Measurements from ENCODE around the gene FCN2. TPM values are rescaled to one million over a fixed set of nuclear protein-coding genes. Genes with fewer than 3 reads are reported as not detected.

The FCN2 gene
- not detected for total RNA-seq

- TF ChIP-seq, protein P1, sequence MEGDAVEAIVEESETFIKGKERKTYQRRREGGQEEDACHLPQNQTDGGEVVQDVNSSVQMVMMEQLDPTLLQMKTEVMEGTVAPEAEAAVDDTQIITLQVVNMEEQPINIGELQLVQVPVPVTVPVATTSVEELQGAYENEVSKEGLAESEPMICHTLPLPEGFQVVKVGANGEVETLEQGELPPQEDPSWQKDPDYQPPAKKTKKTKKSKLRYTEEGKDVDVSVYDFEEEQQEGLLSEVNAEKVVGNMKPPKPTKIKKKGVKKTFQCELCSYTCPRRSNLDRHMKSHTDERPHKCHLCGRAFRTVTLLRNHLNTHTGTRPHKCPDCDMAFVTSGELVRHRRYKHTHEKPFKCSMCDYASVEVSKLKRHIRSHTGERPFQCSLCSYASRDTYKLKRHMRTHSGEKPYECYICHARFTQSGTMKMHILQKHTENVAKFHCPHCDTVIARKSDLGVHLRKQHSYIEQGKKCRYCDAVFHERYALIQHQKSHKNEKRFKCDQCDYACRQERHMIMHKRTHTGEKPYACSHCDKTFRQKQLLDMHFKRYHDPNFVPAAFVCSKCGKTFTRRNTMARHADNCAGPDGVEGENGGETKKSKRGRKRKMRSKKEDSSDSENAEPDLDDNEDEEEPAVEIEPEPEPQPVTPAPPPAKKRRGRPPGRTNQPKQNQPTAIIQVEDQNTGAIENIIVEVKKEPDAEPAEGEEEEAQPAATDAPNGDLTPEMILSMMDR (IDR thresholded peaks at IDR 0.05): no peak
- H3K4me3 ChIP-seq: no peak within 1 kb of the TSS
- H3K36me3 ChIP-seq: no peaks in the 10 kb centered on the region
- no peak within 1 kb of the TSS for H3K27ac ChIP-seq
- DNase-seq (ENCODE audit: low spot score in 2 of 2): peak in 1 of 2 donors; percentile 42
- peaks cover 5% of the 10 kb centered on the region for H3K27me3 ChIP-seq
- H3K9me3 ChIP-seq: no peaks in the 10 kb centered on the region
- no peaks in the 10 kb centered on the region for H3K4me1 ChIP-seq
- intact Hi-C loops (cut with DNase I): no loop called here
Measured at GRCh38 chr9:134880484-134881312, at the start of gene FCN2. Gene FCN2 (plus strand): TSS chr9:134880810. CDS start chr9:134880822, 12 bp downstream.

DNA sequence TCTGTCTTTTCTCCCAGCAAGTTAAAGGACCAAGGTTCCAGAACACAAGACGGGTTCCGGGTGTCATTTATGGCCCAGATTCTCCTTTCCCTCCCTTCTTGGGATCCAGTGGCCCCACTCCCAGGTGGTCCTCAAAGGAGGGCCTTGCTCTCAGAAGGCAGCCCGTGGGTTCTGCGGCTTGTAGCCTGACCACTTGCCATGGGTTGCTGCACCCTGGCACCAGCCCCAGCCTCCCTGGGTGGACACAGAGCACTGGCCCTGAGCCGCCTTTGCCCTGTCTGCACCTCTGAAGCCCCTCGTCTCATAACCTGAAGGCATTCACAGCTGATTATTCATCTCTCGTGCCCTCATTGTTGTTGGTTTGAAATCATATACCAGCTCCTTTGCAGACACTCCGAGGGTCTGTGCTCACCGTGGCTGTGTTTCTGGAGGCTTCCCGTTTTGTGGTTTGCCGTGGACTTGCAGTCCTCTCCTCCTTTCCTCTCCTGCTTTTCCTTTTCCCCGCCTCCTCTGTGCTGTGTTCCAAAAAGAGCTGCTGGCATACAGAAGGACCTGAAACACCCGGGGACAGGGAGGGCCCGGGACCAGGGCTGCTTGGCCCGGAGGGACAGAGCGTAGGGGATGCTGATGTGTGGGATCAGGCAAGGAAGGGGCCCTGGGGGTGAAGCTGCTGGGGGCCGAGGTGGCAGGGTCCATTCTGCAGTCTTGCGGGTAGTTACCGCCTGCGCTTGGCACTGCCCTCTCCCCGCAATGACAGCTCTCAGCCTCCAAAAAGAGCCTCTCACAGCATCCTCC, 49.5 kb upstream of the FCN2 start:
- H3K27ac ChIP-seq: no peak overlapping the region
- intact Hi-C loops (cut with DNase I): no loop called here
- no peaks in the 10 kb centered on the region for H3K9me3 ChIP-seq
- H3K27me3 ChIP-seq: no peaks in the 10 kb centered on the region
- no peak for DNase-seq (ENCODE audit: low spot score in 2 of 2)
- no peak overlapping the region for H3K4me3 ChIP-seq
- H3K36me3 ChIP-seq: peaks cover 76 to 78% of the 10 kb centered on the region in 2 donors
- TF ChIP-seq, protein P1 (IDR thresholded peaks at IDR 0.05): no peak
- no peaks in the 10 kb centered on the region for H3K4me1 ChIP-seq

DNA sequence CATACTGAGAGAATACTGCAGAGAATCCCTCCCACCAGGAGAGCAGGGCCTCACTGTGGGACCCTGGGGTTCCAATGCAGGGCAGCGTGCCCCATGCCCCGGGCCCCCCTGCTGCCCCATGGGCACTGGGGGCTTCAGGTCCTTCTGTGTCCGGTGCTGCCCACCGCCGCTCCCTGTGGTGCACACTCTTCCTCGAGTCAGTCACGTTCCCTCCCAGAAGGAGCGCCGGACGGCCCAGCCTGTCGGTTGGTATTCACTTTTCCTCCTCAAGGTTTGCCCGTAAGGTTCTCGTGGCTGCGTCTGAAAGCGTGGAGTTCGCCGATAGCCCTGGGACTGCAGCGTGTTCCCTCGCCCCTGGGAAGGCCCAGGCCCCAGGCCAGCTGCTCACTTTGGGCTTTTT, 48.1 kb upstream of the FCN2 start:
- Histone ChIP-seq H3K27me3 (no peaks in the 10 kb centered on the region), H3K9me3 (no peaks in the 10 kb centered on the region), H3K36me3 (peaks cover 73 to 82% of the 10 kb centered on the region in 2 donors), H3K4me3 (no peak overlapping the region), H3K27ac (no peak overlapping the region), H3K4me1 (no peaks in the 10 kb centered on the region)
- TF ChIP-seq, protein P1 (IDR thresholded peaks at IDR 0.05): no peak
- intact Hi-C loops (cut with DNase I): no loop called here
- DNase-seq (ENCODE audit: low spot score in 2 of 2): no peak

DNA sequence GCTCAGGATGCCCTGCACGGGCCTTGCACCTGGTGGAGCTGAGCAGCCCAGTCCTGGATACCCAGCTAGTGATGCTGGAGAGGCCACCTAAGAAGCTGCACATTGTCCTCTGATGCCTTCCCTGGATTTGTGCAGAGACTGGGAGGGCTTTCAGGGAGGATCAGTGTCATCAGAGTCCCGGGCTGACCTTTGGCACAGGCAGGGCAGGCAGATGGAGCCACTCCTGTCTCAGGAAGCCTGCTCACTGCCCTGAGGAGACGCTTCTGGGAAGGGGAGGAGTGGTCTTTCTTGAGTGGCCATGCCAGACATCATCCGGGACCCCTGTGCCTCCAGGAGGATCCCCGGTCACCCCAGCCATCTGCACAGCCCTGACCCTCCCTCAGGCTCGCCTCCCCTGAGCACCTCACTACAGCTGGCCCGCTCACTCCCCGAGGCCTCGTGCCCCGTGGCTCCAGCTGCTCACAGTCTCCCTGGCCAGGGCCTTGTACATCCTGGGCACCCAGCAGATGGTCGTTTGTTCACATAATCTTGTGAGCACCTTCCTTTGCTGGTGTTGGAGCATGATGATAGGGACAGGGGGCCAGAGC, 47.2 kb upstream of the FCN2 start:
- Histone ChIP-seq H3K36me3 (peaks cover 74 to 81% of the 10 kb centered on the region in 2 donors), H3K27ac (no peak overlapping the region), H3K27me3 (no peaks in the 10 kb centered on the region), H3K4me3 (no peak overlapping the region), H3K4me1 (no peaks in the 10 kb centered on the region), H3K9me3 (no peaks in the 10 kb centered on the region)
- TF ChIP-seq, protein P1 (IDR thresholded peaks at IDR 0.05): no peak
- intact Hi-C loops (cut with DNase I): no loop called here
- no peak for DNase-seq (ENCODE audit: low spot score in 2 of 2)

DNA sequence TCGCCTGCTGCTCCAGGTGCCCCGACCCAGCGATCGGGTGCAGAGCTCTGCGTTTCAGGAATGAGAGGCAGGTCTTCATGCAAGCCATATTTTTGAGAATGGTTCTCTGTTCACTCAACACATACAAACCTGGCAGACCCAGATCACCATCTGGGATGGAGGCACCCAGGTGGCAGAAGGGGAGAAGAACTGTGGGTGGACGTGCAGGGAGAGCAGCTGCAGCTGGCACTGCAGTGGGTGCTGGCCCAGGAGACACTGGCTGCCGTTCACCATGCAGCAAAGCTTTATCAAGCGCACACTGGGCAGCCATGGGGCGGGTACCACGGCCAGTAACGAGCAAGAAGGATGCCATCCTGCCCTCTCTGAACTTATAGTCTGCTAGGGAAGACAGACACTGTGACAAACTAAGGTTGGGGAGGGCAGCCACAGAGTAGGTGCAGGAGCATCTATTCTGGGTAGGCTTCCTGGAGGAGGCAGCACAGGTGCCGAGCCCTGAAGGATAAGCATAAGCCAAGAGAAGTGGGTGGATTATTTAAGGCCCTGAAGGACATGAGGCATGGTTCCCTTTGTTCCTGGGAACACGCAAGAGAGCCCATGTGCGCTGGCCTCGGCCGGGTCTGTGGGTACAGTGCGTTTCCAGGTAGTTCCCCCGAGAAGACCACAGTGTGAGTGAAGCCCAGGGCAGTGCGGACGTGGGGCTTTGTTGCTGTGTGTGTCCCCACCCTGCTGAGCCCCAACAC, 46.2 kb upstream of the FCN2 start:
- TF ChIP-seq, protein P1 (IDR thresholded peaks at IDR 0.05): no peak
- no peaks in the 10 kb centered on the region for H3K4me1 ChIP-seq
- no peak for DNase-seq (ENCODE audit: low spot score in 2 of 2)
- H3K9me3 ChIP-seq: no peaks in the 10 kb centered on the region
- intact Hi-C loops (cut with DNase I): no loop called here
- H3K27ac ChIP-seq: no peak overlapping the region
- H3K27me3 ChIP-seq: no peaks in the 10 kb centered on the region
- no peak overlapping the region for H3K4me3 ChIP-seq
- peaks cover 71 to 79% of the 10 kb centered on the region in 2 donors for H3K36me3 ChIP-seq
